K562 (cell line): Measurements from ENCODE around the gene TMEM132E. TPM values are rescaled to one million over a fixed set of nuclear protein-coding genes. Genes with fewer than 3 reads are reported as not detected.

ENCODE experiments used
- ATAC-seq: fragments of 200-7000 bp; cut with Tn5 transposase; 3 replicates; pipeline ENCODE4 v1.9.1; 2020; ENCODE audit warnings: moderate library complexity
- BruUV-seq: library from RNA; stranded (reverse); fragments of 400-500 nt; replicated peaks from 2 replicates; lab custom pipeline; 2021; lab: Mats Ljungman, UMichigan
- CTCF ChIA-PET: fragments of 300-600 bp; formaldehyde crosslinking; extraction: SDS; loops from one replicate; lab custom pipeline; 2021; ENCODE audit warnings: low intra/inter-chr PET ratio; lab: Yijun Ruan, JAX
- POLR2A ChIA-PET: fragments of 300-600, 350-650 bp; sonication (Branson Sonifier 250); formaldehyde crosslinking; extraction: SDS; loops from one replicate; lab custom pipeline; 2021; ENCODE audit warnings: antibody characterized with exemption, inconsistent platforms; lab: Yijun Ruan, JAX
- DNase-seq, 4 experiments: peaks; one replicate each; pipeline versions ENCODE4 v3.0.0 to v3.0.0-alpha.2; 2011 to 2018; ENCODE audit warnings: low spot score in 3 of 4, mixed read lengths in 3 of 4; ENCODE audit errors: extremely low read depth in 1 of 4
- FAIRE-seq: peaks from 2 replicates; lab custom pipeline; 2011; peaks lifted over from hg19 to GRCh38; lab: Jason Lieb, UNC
- H2AFZ ChIP-seq: 2 replicates; pipeline ENCODE4 v1.6.0; 2011; ENCODE audit warnings: low read depth, low read length, control low read depth, inconsistent platforms
- H3K27ac ChIP-seq: fragments of 200-600 bp; 3 replicates; pipeline ENCODE4 v1.8.0; 2011; ENCODE audit warnings: low read depth, mild to moderate bottlenecking, control low read depth, inconsistent platforms, low read length, moderate library complexity, mixed read lengths; ENCODE audit errors: extremely low read depth
- H3K27me3 ChIP-seq, 2 experiments: fragments of 300-600 bp in 1 of 2; 2 replicates in 1 of 2; 3 replicates in 1 of 2; pipeline versions ENCODE4 v1.6.0 to v1.8.0; 2011; ENCODE audit warnings: inconsistent platforms in 2 of 2, low read length in 2 of 2, mild to moderate bottlenecking in 1 of 2, mixed read lengths in 1 of 2, moderate library complexity in 1 of 2; ENCODE audit not compliant: control insufficient read depth in 2 of 2, insufficient read depth in 2 of 2
- H3K36me3 ChIP-seq: fragments of 300-600 bp; 3 replicates; pipeline ENCODE4 v1.8.0; 2011; ENCODE audit warnings: mild to moderate bottlenecking, low read length, inconsistent platforms; ENCODE audit not compliant: control insufficient read depth, insufficient read depth
- H3K4me1 ChIP-seq, 2 experiments: fragments of 200-600 bp in 1 of 2; replicated peaks in 1 of 2; 2 replicates in 1 of 2; 3 replicates in 1 of 2; pipeline versions ENCODE4 v1.5.1 to v1.8.0; 2011; ENCODE audit warnings: inconsistent platforms in 2 of 2, low read length in 2 of 2, mild to moderate bottlenecking in 1 of 2, mixed read lengths in 1 of 2, moderate library complexity in 1 of 2; ENCODE audit not compliant: control insufficient read depth in 2 of 2, insufficient read depth in 2 of 2
- H3K4me2 ChIP-seq: 2 replicates; pipeline ENCODE4 v1.6.1; 2011; ENCODE audit warnings: low read length, control low read depth, inconsistent platforms, mixed read lengths; ENCODE audit not compliant: insufficient read depth
- H3K4me3 ChIP-seq: fragments of 200-600 bp; sonication (generic), shearing (Covaris generic); 2 replicates; pipeline ENCODE4 v1.5.1; 2016; ENCODE audit warnings: control low read depth, inconsistent platforms
- H3K79me2 ChIP-seq: fragments of 200-600 bp; 3 replicates; pipeline ENCODE4 v1.8.0; 2011; ENCODE audit warnings: low read length, inconsistent platforms; ENCODE audit not compliant: control insufficient read depth, insufficient read depth
- H3K9ac ChIP-seq, 2 experiments: 2 replicates each; pipeline versions ENCODE4 v1.6.0 to v1.6.1; 2011; ENCODE audit warnings: low read depth in 2 of 2, low read length in 2 of 2, control low read depth in 1 of 2, inconsistent platforms in 1 of 2, mild to moderate bottlenecking in 1 of 2, mixed read lengths in 1 of 2; ENCODE audit not compliant: insufficient read depth in 1 of 2
- H3K9me1 ChIP-seq: one replicate; pipeline ENCODE4 v1.6.0; 2011; ENCODE audit warnings: inconsistent platforms, mild to moderate bottlenecking, low read length, moderate library complexity; ENCODE audit not compliant: control insufficient read depth, insufficient read depth
- H3K9me3 ChIP-seq: replicated peaks from 2 replicates; pipeline ENCODE4 v1.5.1; 2011; ENCODE audit warnings: low read depth, low read length, inconsistent platforms; ENCODE audit not compliant: control insufficient read depth, insufficient read depth
- H4K20me1 ChIP-seq: replicated peaks from 2 replicates; pipeline ENCODE4 v1.6.1; 2011; ENCODE audit warnings: low read length, inconsistent platforms, mixed read lengths; ENCODE audit not compliant: control insufficient read depth, insufficient read depth
- BHLHE40 ChIP-seq: IDR thresholded peaks from 2 replicates; pipeline ENCODE4 v1.6.1; 2011; ENCODE audit warnings: low read length, improper control_type of control experiment
- CTCFL ChIP-seq: IDR thresholded peaks from 2 replicates; pipeline ENCODE4 v1.6.1; 2011; ENCODE audit warnings: borderline replicate concordance, low read depth, mild to moderate bottlenecking, moderate library complexity, low read length; ENCODE audit not compliant: insufficient read depth, poor library complexity, severe bottlenecking
- MCM7 ChIP-seq, 2 experiments: fragments of 450-650 bp; IDR thresholded peaks; 2 replicates each; pipeline ENCODE4 v1.6.1; 2016 to 2018
- MIER1 ChIP-seq: fragments of 450-650 bp; IDR thresholded peaks from 2 replicates; pipeline ENCODE4 v1.6.1; 2016; ENCODE audit warnings: antibody characterized with exemption, mild to moderate bottlenecking, low read depth
- MTA2 ChIP-seq: fragments of 450-650 bp; IDR thresholded peaks from 2 replicates; pipeline ENCODE4 v1.6.1; 2016; ENCODE audit warnings: low read depth
- MXD1 ChIP-seq: fragments of 250-450 bp; sonication (Bioruptor Pico); IDR thresholded peaks from 2 replicates; pipeline ENCODE4 v1.8.0; 2021; ENCODE audit warnings: borderline replicate concordance, mild to moderate bottlenecking, moderate library complexity; ENCODE audit not compliant: poor library complexity, severe bottlenecking
- RBFOX2 ChIP-seq: fragments of 200-400 bp; formaldehyde crosslinking; IDR thresholded peaks from 2 replicates; pipeline ENCODE4 v1.6.1; 2017; ENCODE audit warnings: low read depth, mild to moderate bottlenecking, low read length, moderate library complexity
- THRB ChIP-seq: fragments of 450-650 bp; formaldehyde crosslinking; conservative IDR thresholded peaks from 2 replicates; pipeline ENCODE4 v1.4.0; 2022; ENCODE audit warnings: mild to moderate bottlenecking, missing genetic modification characterization
- ZBTB8A ChIP-seq: fragments of 450-650 bp; IDR thresholded peaks from 2 replicates; pipeline ENCODE4 v1.6.1; 2018; ENCODE audit warnings: mild to moderate bottlenecking, moderate library complexity; ENCODE audit not compliant: partially characterized antibody
- ZNF583 ChIP-seq: fragments of 250-450 bp; sonication (Bioruptor Pico); IDR thresholded peaks from 2 replicates; pipeline ENCODE4 v1.4.0; 2020
- ZNF589 ChIP-seq: fragments of 200-800 bp; sonication (Bioruptor generic); IDR thresholded peaks from 2 replicates; pipeline ENCODE4 v1.6.1; 2016; ENCODE audit warnings: low read depth, missing genetic modification characterization, missing compliant biosample characterization
- WGBS: fragments of 100-300 bp; shearing (Covaris generic); methylation state at CpG from one replicate; pipeline ENCODE4 v1.1.6; 2016; ENCODE audit warnings: low coverage, mixed read lengths; ENCODE audit not compliant: insufficient coverage; ENCODE audit errors: missing lambda C conversion rate; 5-methylcytosine and 5-hydroxymethylcytosine counted together
- in situ Hi-C: fragments of 300-500 bp; cut with MboI; formaldehyde crosslinking; loops from 4 replicates; pipeline ENCODE4 v1.15.0; 2018; ENCODE audit warnings: inconsistent platforms, mixed read lengths
- intact Hi-C: fragments of 100-400 bp; cut with micrococcal nuclease; formaldehyde crosslinking; loops from 2 replicates; pipeline ENCODE4 v1.14.2; 2022
- polyA plus RNA-seq, 8 experiments: library from polyadenylated mRNA; depleted of rRNA in 4 of 8; stranded (reverse) in 5 of 8; unstranded in 3 of 8; fragments of >200 nt; fragmentation: Nextera tagmentation in 2 of 8; fragmentation: Illumina TruSeq in 1 of 8; extraction: Ambion mirVana in 2 of 8; extraction: Trizol in 1 of 8; gene quantifications; 2 replicates each; pipeline versions ENCODE4 v1.2.1 to v1.2.3, GENCODE V29; 2011 to 2014; ENCODE audit warnings: inconsistent platforms in 1 of 8, missing spikeins in 1 of 8
- total RNA-seq, 7 experiments: library from RNA; depleted of rRNA in 6 of 7; stranded (reverse); fragments of >200 nt in 6 of 7; fragmentation: Illumina TruSeq in 2 of 7; extraction: Trizol in 2 of 7; gene quantifications; 2 replicates each; pipeline versions ENCODE4 v1.2.1 to v1.2.3, GENCODE V29; 2011 to 2021; ENCODE audit warnings: low replicate concordance in 1 of 7

TMEM132E gene
- total and polyA plus RNA-seq, 9 of the 15 experiments (the other 6 are each of a cell fraction or from before 2014, with no cell fraction given), result not detected

- TF ChIP-seq THRB (CRISPR knock-in tag) (no peak), ZNF583 (CRISPR knock-in tag) (no peak), ZNF589 (CRISPR knock-in tag) (no peak), MIER1 (no peak), RBFOX2 (no peak), MTA2 (no peak)
Observed at GRCh38 chr17:34579979-34580684, 750 bp downstream of the TMEM132E start (continued).

GRCh38 chr17:34580685-34581445, 1.5 kb downstream of the TMEM132E start:
- peaks cover 0 to 49% of the 10 kb centered on the region in 2 experiments; a peak in 3 of 5 replicates for H3K27me3 ChIP-seq
- no peak overlapping the region for H3K9ac ChIP-seq
- in situ Hi-C loops, result no loop called here
- 13% methylated on average over 38 of the region's 71 CpGs for WGBS
- no peak overlapping the region for H2AFZ ChIP-seq
- H3K9me3 ChIP-seq, result no peaks in the 10 kb centered on the region
- no peak overlapping the region for H3K4me3 ChIP-seq
- intact Hi-C loops, result no loop called here
- H3K9me1 ChIP-seq, result no peaks in the 10 kb centered on the region
- H4K20me1 ChIP-seq, result peaks cover 18% of the 10 kb centered on the region; the same call in 1 of the 2 replicates
- H3K27ac ChIP-seq, result no peak overlapping the region
- peaks cover 0 to 21% of the 10 kb centered on the region in 2 experiments; a peak in 2 of 5 replicates for H3K4me1 ChIP-seq
- peak; percentile 61; the same call in 2 of the 3 replicates for ATAC-seq
- no peaks in the 10 kb centered on the region for H3K36me3 ChIP-seq
- no TSS peak for BruUV-seq
- no peaks in the 10 kb centered on the region for H3K79me2 ChIP-seq
- FAIRE-seq, result no peak
- H3K4me2 ChIP-seq, result no peak overlapping the region
- ChIA-PET CTCF (interaction anchor here (0.7 kb wide), 1 partner anchor 342 kb away, joined by 3 read pairs; no protein-coding TSS in a partner anchor), POLR2A (interaction anchor here (0.8 kb wide), 1 partner anchor 48 kb away, joined by 6 read pairs; no protein-coding TSS in a partner anchor)
- peak; percentile 6 to 56 (median 36) for DNase-seq
- TF ChIP-seq MXD1 (CRISPR knock-in tag) (no peak), MCM7 (IDR thresholded peaks at IDR 0.05) (no peak), BHLHE40 (peak; percentile 28; the same call in 1 of the 2 replicates), ZBTB8A (no peak), CTCFL (peak; percentile 93)
